ENCODE measurements around the gene ZNF783.
"Not testable (repeated sequence)": the region's sequence is repeated elsewhere in the genome, so short reads cannot be mapped to it uniquely, and the experiment has no call there.

Gene ZNF783

DNA sequence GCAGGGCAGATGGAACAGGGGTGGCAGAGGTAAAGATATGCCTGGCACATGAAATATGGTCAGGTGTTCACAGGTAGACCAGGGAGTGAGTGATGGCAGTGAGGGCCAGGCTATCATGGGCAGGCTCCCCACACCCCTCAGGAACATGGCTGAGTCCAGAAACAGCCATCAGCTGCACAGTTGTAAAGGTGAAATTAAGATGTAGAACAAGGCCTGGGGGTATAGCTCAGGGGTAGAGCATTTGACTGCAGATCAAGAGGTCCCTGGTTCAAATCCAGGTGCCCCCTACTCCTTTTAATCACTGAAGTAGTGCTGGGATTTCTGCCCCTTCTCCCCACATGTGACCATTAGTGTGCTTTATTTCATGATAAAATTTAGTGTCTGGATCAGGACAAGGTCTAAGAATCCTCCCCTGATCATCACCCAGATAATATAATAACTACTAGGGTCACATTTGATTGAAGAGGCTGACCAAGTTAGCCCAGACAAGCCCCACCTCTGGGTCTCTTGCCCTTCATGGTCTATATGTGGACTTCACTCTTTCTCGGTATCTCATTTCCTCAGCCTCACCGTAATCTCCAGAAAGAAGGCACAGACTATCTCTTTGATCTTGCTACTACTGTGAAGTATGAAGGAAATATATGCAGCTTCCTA, 69.0 kb downstream of the ZNF783 start:
- DNase-seq (ENCODE audit: low spot score) = no peak

DNA sequence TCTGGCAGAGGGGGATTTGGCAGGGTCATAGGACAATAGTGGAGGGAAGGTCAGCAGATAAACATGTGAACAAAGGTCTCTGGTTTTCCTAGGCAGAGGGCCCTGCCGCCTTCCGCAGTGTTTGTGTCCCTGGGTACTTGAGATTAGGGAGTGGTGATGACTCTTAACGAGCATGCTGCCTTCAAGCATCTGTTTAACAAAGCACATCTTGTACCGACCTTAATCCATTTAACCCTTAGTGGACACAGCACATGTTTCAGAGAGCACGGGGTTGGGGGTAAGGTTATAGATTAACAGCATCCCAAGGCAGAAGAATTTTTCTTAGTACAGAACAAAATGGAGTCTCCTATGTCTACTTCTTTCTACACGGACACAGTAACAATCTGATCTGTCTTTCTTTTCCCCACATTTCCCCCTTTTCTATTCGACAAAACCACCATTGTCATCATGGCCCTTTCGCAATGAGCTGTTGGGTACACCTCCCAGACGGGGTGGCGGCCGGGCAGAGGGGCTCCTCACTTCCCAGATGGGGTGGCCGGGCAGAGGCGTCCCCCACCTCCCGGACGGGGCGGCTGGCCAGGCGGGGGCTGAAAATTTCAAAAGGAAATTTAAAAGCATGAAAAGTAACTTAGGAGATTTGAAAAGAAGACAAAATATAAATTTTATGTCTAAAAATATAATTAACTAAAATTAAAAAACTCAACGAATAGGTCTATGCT, 70.8 kb downstream of the ZNF783 start:
- not testable (repeated sequence) for DNase-seq (ENCODE audit: low spot score)

DNA sequence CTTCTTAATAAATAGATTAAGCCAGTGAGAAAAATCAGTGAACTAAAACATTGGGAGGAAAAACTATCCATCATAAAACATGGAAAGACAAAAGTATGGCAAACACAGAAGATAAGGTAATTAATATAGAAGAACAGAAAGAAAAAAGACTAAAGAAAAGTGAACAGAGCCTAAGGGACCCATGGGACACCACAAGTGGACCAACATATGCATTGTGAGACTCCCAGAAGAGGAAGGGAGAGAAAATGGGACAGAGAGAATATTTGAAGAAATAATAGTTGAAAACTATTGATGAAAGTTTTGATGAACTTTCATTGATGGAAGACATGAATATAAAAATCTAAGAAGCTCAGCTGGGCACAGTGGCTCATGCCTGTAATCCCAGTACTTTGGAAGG, 71.3 kb downstream of the ZNF783 start:
- DNase-seq (ENCODE audit: low spot score) = no peak

DNA sequence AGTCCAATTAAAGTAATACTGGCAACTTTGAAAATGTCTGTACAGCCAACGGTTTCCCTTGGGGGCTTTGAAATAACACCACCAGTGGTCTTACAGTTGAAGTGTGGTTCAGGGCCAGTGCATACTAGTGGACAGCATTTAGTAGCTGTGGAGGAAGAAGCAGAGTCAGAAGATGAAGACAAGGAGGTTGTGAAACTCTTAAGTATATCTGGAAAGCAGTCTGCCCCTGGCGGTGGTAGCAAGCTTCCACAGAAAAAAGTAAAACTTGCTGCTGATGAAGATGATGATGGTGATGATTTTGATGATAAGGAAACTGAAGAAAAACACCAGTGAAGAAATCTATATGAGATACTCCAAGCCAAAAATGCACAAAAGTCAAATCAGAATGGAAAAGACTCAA, 72.2 kb downstream of the ZNF783 start:
- no peak for DNase-seq (ENCODE audit: low spot score)

All from hepatic stellate cell (primary cell).